Panc1 (cell line): ENCODE measurements around the gene GDF7.

Source experiments
- CTCF ChIP-seq: fragments of 450-650 bp; IDR thresholded peaks from 2 replicates; pipeline ENCODE4 v1.5.1; 2017; ENCODE audit warnings: mild to moderate bottlenecking
- POLR2AphosphoS5 ChIP-seq: IDR thresholded peaks from 2 replicates; pipeline ENCODE4 v1.6.1; 2012; ENCODE audit warnings: mild to moderate bottlenecking, low read depth, low read length, moderate library complexity
- SIN3A ChIP-seq: IDR thresholded peaks from 2 replicates; pipeline ENCODE4 v1.6.1; 2012; ENCODE audit warnings: low read depth, mild to moderate bottlenecking, low read length, moderate library complexity, borderline replicate concordance; ENCODE audit not compliant: insufficient read depth
- TCF7L2 ChIP-seq: IDR thresholded peaks from 2 replicates; pipeline ENCODE4 v1.6.1; 2011; ENCODE audit warnings: mild to moderate bottlenecking, low read depth, low read length, inconsistent platforms

- no peak for TF ChIP-seq CTCF
- no peak for TF ChIP-seq POLR2AphosphoS5
- no peak for TF ChIP-seq SIN3A
- no peak for TF ChIP-seq TCF7L2
These were observed 25.1 kb downstream of the GDF7 start for GRCh38 chr2:20692081-20692480.
